ENCODE measurements around the gene HNF4A. TPM values are rescaled to one million over a fixed set of nuclear protein-coding genes. Genes with fewer than 3 reads are reported as not detected.

Gene HNF4A
- total RNA-seq, 4 donors from 2014 or later, result 173 to 471 (median 252) TPM

DNA sequence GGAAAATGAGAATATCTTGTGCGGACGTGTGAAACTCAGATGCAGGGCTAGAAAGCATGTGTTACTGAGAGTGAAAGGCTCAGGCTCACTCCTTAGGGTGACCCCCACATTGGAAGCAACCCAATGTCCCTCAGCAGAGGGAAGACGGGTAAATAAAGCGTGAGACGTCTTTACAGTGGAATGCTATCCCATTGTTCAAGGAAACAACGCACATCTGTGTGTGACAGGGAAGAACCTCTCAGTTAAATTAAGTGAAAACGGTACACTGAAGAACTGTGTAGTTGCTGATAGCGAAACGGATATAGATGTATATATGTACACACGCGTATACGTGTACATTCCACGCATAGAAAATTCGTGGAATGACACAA lies 839 bp downstream of the HNF4A start:
- in situ Hi-C loops (cut with MboI; ENCODE audit: low pct_ligation_motif_present in 1 of 4, low pct_unique_long_range_greater_than_20kb in 1 of 4, low sequenced_read_pairs in 3 of 4), result no loop called here
- TF ChIP-seq EP300 (IDR thresholded peaks at IDR 0.05; ENCODE audit: low read depth), result no peak
- no peak for TF ChIP-seq POLR2A (IDR thresholded peaks at IDR 0.05)
- TF ChIP-seq POLR2AphosphoS5 (IDR thresholded peaks at IDR 0.05), result no peak
- TF ChIP-seq, protein P1, sequence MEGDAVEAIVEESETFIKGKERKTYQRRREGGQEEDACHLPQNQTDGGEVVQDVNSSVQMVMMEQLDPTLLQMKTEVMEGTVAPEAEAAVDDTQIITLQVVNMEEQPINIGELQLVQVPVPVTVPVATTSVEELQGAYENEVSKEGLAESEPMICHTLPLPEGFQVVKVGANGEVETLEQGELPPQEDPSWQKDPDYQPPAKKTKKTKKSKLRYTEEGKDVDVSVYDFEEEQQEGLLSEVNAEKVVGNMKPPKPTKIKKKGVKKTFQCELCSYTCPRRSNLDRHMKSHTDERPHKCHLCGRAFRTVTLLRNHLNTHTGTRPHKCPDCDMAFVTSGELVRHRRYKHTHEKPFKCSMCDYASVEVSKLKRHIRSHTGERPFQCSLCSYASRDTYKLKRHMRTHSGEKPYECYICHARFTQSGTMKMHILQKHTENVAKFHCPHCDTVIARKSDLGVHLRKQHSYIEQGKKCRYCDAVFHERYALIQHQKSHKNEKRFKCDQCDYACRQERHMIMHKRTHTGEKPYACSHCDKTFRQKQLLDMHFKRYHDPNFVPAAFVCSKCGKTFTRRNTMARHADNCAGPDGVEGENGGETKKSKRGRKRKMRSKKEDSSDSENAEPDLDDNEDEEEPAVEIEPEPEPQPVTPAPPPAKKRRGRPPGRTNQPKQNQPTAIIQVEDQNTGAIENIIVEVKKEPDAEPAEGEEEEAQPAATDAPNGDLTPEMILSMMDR (IDR thresholded peaks at IDR 0.05), result no peak
- DNase-seq, result no peak
- no peaks in the 10 kb centered on the region for H3K36me3 ChIP-seq
- peak overlapping the region; percentile 88 to 95 (median 92) for H3K27ac ChIP-seq
- H3K4me1 ChIP-seq, result peaks cover 4 to 49% (median 20%) of the 10 kb centered on the region in 4 donors
- intact Hi-C loops (cut with DNase I; ENCODE audit: low total_unique reads), result no loop called here
- no peaks in the 10 kb centered on the region for H3K9me3 ChIP-seq
- no peaks in the 10 kb centered on the region for H3K27me3 ChIP-seq
- peak overlapping the region in 3 of 4 donors; percentile 50 to 66 (median 57) for H3K4me3 ChIP-seq
- 17 to 56% methylated on average over 2 to 14 of the region's 14 CpGs for WGBS, 2 donors (ENCODE audit: low coverage in 1 of 2)

DNA sequence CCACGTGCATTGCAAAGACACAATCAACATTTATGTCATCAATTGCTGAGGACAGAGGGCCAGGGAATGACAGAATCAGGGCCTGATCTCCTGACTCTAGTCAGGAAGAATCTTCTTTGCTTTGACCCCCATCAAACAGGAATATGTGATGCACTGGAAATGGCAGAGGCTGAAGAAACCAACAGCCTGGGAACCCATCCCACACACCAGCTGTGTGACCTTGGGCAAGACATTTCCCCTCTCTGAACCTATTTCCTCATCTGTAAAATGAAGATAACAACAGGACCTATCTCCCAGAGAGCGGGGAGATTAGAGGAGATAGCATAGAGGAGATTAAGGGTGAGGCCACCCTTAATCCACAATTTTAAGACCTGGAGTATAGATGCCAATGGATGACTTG lies 1.5 kb downstream of the HNF4A start:
- Histone ChIP-seq H3K36me3 (no peaks in the 10 kb centered on the region), H3K27me3 (no peaks in the 10 kb centered on the region), H3K9me3 (no peaks in the 10 kb centered on the region), H3K4me3 (peak overlapping the region in 3 of 4 donors; percentile 50 to 66 (median 57)), H3K4me1 (peaks cover 4 to 43% (median 17%) of the 10 kb centered on the region in 4 donors), H3K27ac (peak overlapping the region; percentile 88 to 95 (median 92))
- in situ Hi-C loops (cut with MboI; ENCODE audit: low pct_ligation_motif_present in 1 of 4, low pct_unique_long_range_greater_than_20kb in 1 of 4, low sequenced_read_pairs in 3 of 4) (no loop called here), intact Hi-C loops (cut with DNase I; ENCODE audit: low total_unique reads) (no loop called here)
- no peak for DNase-seq
- WGBS, 2 donors (ENCODE audit: low coverage in 1 of 2), result 21 to 40% methylated on average over 2 of the region's 2 CpGs
- TF ChIP-seq, protein P1 (IDR thresholded peaks at IDR 0.05), result no peak
- TF ChIP-seq POLR2A (IDR thresholded peaks at IDR 0.05), result no peak
- no peak for TF ChIP-seq POLR2AphosphoS5 (IDR thresholded peaks at IDR 0.05)
- TF ChIP-seq EP300 (IDR thresholded peaks at IDR 0.05; ENCODE audit: low read depth), result no peak

DNA sequence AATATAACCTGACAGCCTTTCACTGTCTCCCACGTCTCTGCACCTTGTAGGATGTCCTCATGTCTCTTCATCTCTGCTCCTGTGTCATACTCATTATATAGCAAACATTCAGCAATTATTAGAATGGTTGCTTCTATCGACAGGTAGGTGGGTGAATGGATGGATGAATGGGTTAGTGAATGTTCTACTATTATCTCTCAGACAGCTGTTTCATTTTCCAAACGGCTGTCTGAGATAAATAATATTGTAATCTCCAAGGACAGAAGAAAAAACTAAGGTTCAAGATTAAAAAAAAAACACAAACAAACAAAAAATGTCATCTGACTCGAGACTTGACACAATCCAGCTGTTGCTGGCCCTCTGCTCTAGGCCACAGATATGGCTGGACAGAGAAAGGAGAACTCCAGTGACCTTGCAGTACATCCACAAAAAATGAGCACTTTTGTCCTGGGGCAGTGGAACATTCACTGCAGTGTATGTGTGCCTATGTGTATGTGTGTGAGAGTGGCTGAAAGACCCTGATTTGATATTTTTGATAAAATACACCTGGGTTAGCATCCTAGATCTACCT lies 2.1 kb downstream of the HNF4A start:
- no peaks in the 10 kb centered on the region for H3K9me3 ChIP-seq
- no peak for DNase-seq
- H3K4me1 ChIP-seq, result peaks cover 0 to 36% (median 13%) of the 10 kb centered on the region in 4 donors
- 33 to 43% methylated on average over 4 of the region's 4 CpGs for WGBS, 2 donors (ENCODE audit: low coverage in 1 of 2)
- peak in 1 of 3 donors; percentile 28 for TF ChIP-seq POLR2AphosphoS5 (IDR thresholded peaks at IDR 0.05)
- TF ChIP-seq, protein P1 (IDR thresholded peaks at IDR 0.05), result no peak
- peak overlapping the region in 2 of 4 donors; percentile 50 to 66 for H3K4me3 ChIP-seq
- no peaks in the 10 kb centered on the region for H3K36me3 ChIP-seq
- peak overlapping the region in 3 of 4 donors; percentile 89 to 95 (median 95) for H3K27ac ChIP-seq
- intact Hi-C loops (cut with DNase I; ENCODE audit: low total_unique reads) (no loop called here), in situ Hi-C loops (cut with MboI; ENCODE audit: low pct_ligation_motif_present in 1 of 4, low pct_unique_long_range_greater_than_20kb in 1 of 4, low sequenced_read_pairs in 3 of 4) (no loop called here)
- no peaks in the 10 kb centered on the region for H3K27me3 ChIP-seq

DNA sequence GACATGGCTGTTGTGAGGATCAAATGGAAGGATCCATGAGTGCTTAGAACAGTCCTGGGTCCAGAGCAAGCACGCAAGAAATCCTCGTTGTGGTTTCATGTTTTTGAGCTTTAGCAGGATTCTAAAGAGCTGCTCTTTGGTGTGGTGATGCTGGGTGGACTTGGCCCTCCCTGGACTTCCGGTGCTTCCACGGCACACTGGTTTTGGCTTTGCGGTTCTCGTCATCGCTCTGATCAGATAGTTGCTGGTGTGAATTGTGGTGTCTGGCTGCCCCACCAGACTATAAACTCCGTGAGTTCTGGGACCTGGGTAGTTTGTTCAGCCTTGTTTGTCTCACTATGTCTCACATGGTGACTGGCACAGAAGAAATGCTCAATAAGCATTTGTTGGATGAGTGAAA lies 3.3 kb downstream of the HNF4A start:
- Histone ChIP-seq H3K4me3 (no peak overlapping the region), H3K27me3 (no peaks in the 10 kb centered on the region), H3K36me3 (no peaks in the 10 kb centered on the region), H3K4me1 (peaks cover 0 to 25% (median 11%) of the 10 kb centered on the region in 4 donors), H3K27ac (no peak overlapping the region), H3K9me3 (no peaks in the 10 kb centered on the region)
- 46% methylated on average over 8 of the region's 8 CpGs; no CpG with 5 or more reads in 1 of the 2 donors for WGBS, 2 donors (ENCODE audit: low coverage in 1 of 2)
- TF ChIP-seq POLR2AphosphoS5 (IDR thresholded peaks at IDR 0.05) (no peak), EP300 (IDR thresholded peaks at IDR 0.05; ENCODE audit: low read depth) (no peak), POLR2A (IDR thresholded peaks at IDR 0.05) (no peak)
- TF ChIP-seq, protein P1 (IDR thresholded peaks at IDR 0.05), result no peak
- intact Hi-C loops (cut with DNase I; ENCODE audit: low total_unique reads) (no loop called here), in situ Hi-C loops (cut with MboI; ENCODE audit: low pct_ligation_motif_present in 1 of 4, low pct_unique_long_range_greater_than_20kb in 1 of 4, low sequenced_read_pairs in 3 of 4) (no loop called here)
- DNase-seq, result no peak
